Measurements from ENCODE around the gene FARS2. TPM values are rescaled to one million over a fixed set of nuclear protein-coding genes. Genes with fewer than 3 reads are reported as not detected.

FARS2 gene
- total RNA-seq, 2 experiments from 2014 or later = 13.8 to 14.3 TPM

GRCh38 chr6:5416250-5416649 is 154.9 kb downstream of the FARS2 start:
- intact Hi-C loops (cut with micrococcal nuclease; ENCODE audit: unreplicated experiment) = no loop called here
- H3K79me2 ChIP-seq (ENCODE audit: insufficient read depth, low read depth, low read length) = no peaks in the 10 kb centered on the region
- POLR2A ChIA-PET = interaction anchor here (0.6 kb wide), 1 partner anchor 119 kb away, joined by 3 read pairs; no protein-coding TSS in a partner anchor
- H3K4me3 ChIP-seq (ENCODE audit: low read depth, low read length, poor library complexity, severe bottlenecking) = no peak overlapping the region
- H3K4me2 ChIP-seq (ENCODE audit: low read length) = no peak overlapping the region
- no TSS peak for BruUV-seq (replicated peaks)
- no peak for TF ChIP-seq EZH2phosphoT487 (IDR thresholded peaks at IDR 0.05; ENCODE audit: borderline replicate concordance, low read depth, low read length)
- no peak for TF ChIP-seq CTCF (conservative IDR thresholded peaks at IDR 0.05; ENCODE audit: low read length)
- no peaks in the 10 kb centered on the region for H4K20me1 ChIP-seq (ENCODE audit: insufficient read depth, low read length)
- H3K9me2 ChIP-seq (ENCODE audit: insufficient read depth, low read length) = no peaks in the 10 kb centered on the region
- H3K4me1 ChIP-seq (ENCODE audit: insufficient read depth, low read length, poor library complexity, severe bottlenecking) = no peaks in the 10 kb centered on the region
- no peak overlapping the region for H2AFZ ChIP-seq (ENCODE audit: low read length)
- H3K9me3 ChIP-seq (ENCODE audit: low read length) = no peaks in the 10 kb centered on the region
- CTCF ChIA-PET (ENCODE audit: unreplicated experiment) = no interaction called here
- H3K36me3 ChIP-seq (ENCODE audit: insufficient read depth, low read length) = no peaks in the 10 kb centered on the region
- no peak for DNase-seq (ENCODE audit: low spot score)
- no peak overlapping the region for H3K27ac ChIP-seq (ENCODE audit: low read depth, low read length, poor library complexity, severe bottlenecking)

DNA sequence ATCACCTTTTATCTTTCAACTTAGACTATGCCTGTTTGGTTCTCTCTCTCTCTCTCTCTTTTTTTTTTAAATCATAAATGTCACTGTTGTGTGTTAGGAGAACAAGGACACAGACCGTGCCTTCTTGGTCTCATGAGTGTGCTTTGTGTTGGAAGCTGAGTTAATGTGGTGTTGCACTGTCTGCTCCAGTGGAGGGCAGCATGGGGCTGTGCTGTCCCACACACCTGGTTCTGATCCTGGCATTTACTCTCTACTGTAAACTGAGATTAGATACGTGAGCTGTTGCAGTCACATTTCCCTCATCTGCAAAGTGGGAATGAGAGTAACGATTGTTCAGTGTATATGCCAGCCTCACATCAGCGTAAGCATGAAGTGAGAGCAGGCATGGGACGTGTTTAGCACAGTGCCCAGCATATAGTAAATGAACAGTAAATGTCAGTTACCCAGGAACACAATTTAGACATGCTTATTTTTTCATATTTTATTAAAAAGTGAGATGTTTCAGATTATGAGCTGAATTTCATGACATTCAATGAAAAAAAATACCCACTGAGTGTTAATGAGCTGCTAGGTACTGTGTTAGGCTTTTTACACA is 161.1 kb downstream of the FARS2 start:
- POLR2A ChIA-PET = no interaction called here
- BruUV-seq (replicated peaks) = no TSS peak
- TF ChIP-seq EZH2phosphoT487 (IDR thresholded peaks at IDR 0.05; ENCODE audit: borderline replicate concordance, low read depth, low read length) (no peak), CTCF (conservative IDR thresholded peaks at IDR 0.05; ENCODE audit: low read length) (peak; percentile 62)
- Histone ChIP-seq H3K36me3 (ENCODE audit: insufficient read depth, low read length) (no peaks in the 10 kb centered on the region), H2AFZ (ENCODE audit: low read length) (no peak overlapping the region), H3K4me2 (ENCODE audit: low read length) (no peak overlapping the region), H3K9me3 (ENCODE audit: low read length) (no peaks in the 10 kb centered on the region), H4K20me1 (ENCODE audit: insufficient read depth, low read length) (no peaks in the 10 kb centered on the region), H3K27ac (ENCODE audit: low read depth, low read length, poor library complexity, severe bottlenecking) (no peak overlapping the region), H3K79me2 (ENCODE audit: insufficient read depth, low read depth, low read length) (no peaks in the 10 kb centered on the region), H3K9me2 (ENCODE audit: insufficient read depth, low read length) (no peaks in the 10 kb centered on the region), H3K4me1 (ENCODE audit: insufficient read depth, low read length, poor library complexity, severe bottlenecking) (no peaks in the 10 kb centered on the region), H3K4me3 (ENCODE audit: low read depth, low read length, poor library complexity, severe bottlenecking) (no peak overlapping the region)
- intact Hi-C loops (cut with micrococcal nuclease; ENCODE audit: unreplicated experiment) = no loop called here
- peak; percentile 23 for DNase-seq (ENCODE audit: low spot score)
- CTCF ChIA-PET (ENCODE audit: unreplicated experiment) = no interaction called here

GRCh38 chr6:5423251-5423650 is 161.9 kb downstream of the FARS2 start:
- no peaks in the 10 kb centered on the region for H3K9me2 ChIP-seq (ENCODE audit: insufficient read depth, low read length)
- ChIA-PET CTCF (ENCODE audit: unreplicated experiment) (no interaction called here), POLR2A (no interaction called here)
- no peak overlapping the region for H3K27ac ChIP-seq (ENCODE audit: low read depth, low read length, poor library complexity, severe bottlenecking)
- H3K79me2 ChIP-seq (ENCODE audit: insufficient read depth, low read depth, low read length) = no peaks in the 10 kb centered on the region
- TF ChIP-seq CTCF (conservative IDR thresholded peaks at IDR 0.05; ENCODE audit: low read length) = no peak
- TF ChIP-seq EZH2phosphoT487 (IDR thresholded peaks at IDR 0.05; ENCODE audit: borderline replicate concordance, low read depth, low read length) = no peak
- intact Hi-C loops (cut with micrococcal nuclease; ENCODE audit: unreplicated experiment) = no loop called here
- no peaks in the 10 kb centered on the region for H4K20me1 ChIP-seq (ENCODE audit: insufficient read depth, low read length)
- H3K4me1 ChIP-seq (ENCODE audit: insufficient read depth, low read length, poor library complexity, severe bottlenecking) = no peaks in the 10 kb centered on the region
- BruUV-seq (replicated peaks) = no TSS peak
- no peak overlapping the region for H3K4me2 ChIP-seq (ENCODE audit: low read length)
- H3K9me3 ChIP-seq (ENCODE audit: low read length) = no peaks in the 10 kb centered on the region
- no peaks in the 10 kb centered on the region for H3K36me3 ChIP-seq (ENCODE audit: insufficient read depth, low read length)
- no peak overlapping the region for H2AFZ ChIP-seq (ENCODE audit: low read length)
- no peak for DNase-seq (ENCODE audit: low spot score)
- H3K4me3 ChIP-seq (ENCODE audit: low read depth, low read length, poor library complexity, severe bottlenecking) = no peak overlapping the region
